Ovary (tissue), 3 donors: ENCODE measurements around the gene KRT8.

Source experiments
- CTCF ChIP-seq, 3 donors: fragments of 450-650 bp in 2 of 3; fragments of 200-600 bp in 1 of 3; IDR thresholded peaks; one replicate each; pipeline versions ENCODE4 v1.5.1 to v1.8.0; 2016 to 2022; ENCODE audit warnings: antibody characterized with exemption in 3 of 3, mild to moderate bottlenecking in 1 of 3
- POLR2A ChIP-seq: fragments of 450-650 bp; IDR thresholded peaks from one replicate; pipeline ENCODE4 v1.6.1; 2017; ENCODE audit warnings: antibody characterized with exemption, mild to moderate bottlenecking, moderate library complexity
- donor health status: DM: no; HTN: no; CAD: no.

GRCh38 chr12:52871291-52872039, 33.4 kb downstream of the KRT8 start:
- TF ChIP-seq CTCF (IDR thresholded peaks at IDR 0.05) (no peak), POLR2A (no peak)
